OCI-LY1 (cell line): ENCODE data around the gene TRAF5.
A peak's percentile ranks its signal among the peaks of the same experiment; 100 is the strongest.
"Not testable (repeated sequence)": the region's sequence is repeated elsewhere in the genome, so short reads cannot be mapped to it uniquely, and the experiment has no call there.

Experiments used
- H2AFZ ChIP-seq: fragments of 200-600 bp; sonication (generic), shearing (Covaris generic); 2 replicates; pipeline ENCODE4 v1.6.0; 2014; ENCODE audit warnings: antibody characterized with exemption, mild to moderate bottlenecking, low read length
- H3F3A ChIP-seq: fragments of 200-600 bp; sonication (generic), shearing (Covaris generic); 2 replicates; pipeline ENCODE4 v1.6.0; 2014; ENCODE audit warnings: mild to moderate bottlenecking, antibody characterized with exemption, low read length, moderate library complexity; ENCODE audit not compliant: insufficient read depth
- H3K27ac ChIP-seq: fragments of 200-600 bp; sonication (generic); 2 replicates; pipeline ENCODE4 v1.5.1; 2014; ENCODE audit warnings: low read length, mixed run types, mild to moderate bottlenecking, low read depth; ENCODE audit not compliant: poor library complexity, severe bottlenecking
- H3K27me3 ChIP-seq: fragments of 200-600 bp; sonication (generic); 2 replicates; pipeline ENCODE4 v1.6.0; 2014; ENCODE audit warnings: antibody characterized with exemption, mild to moderate bottlenecking, low read length, moderate library complexity; ENCODE audit not compliant: insufficient read depth
- H3K36me3 ChIP-seq: fragments of 200-600 bp; sonication (generic); 2 replicates; pipeline ENCODE4 v1.6.1; 2014; ENCODE audit warnings: mild to moderate bottlenecking, antibody characterized with exemption, low read length, moderate library complexity, mixed read lengths; ENCODE audit not compliant: insufficient read depth
- H3K4me1 ChIP-seq: fragments of 200-600 bp; sonication (generic); 2 replicates; pipeline ENCODE4 v1.5.1; 2014; ENCODE audit warnings: mild to moderate bottlenecking, low read length, moderate library complexity; ENCODE audit not compliant: insufficient read depth, severe bottlenecking
- H3K4me2 ChIP-seq: fragments of 200-600 bp; sonication (generic), shearing (Covaris generic); 2 replicates; pipeline ENCODE4 v1.6.1; 2014; ENCODE audit warnings: low read length
- H3K4me3 ChIP-seq: fragments of 200-600 bp; sonication (generic); 2 replicates; pipeline ENCODE4 v1.5.1; 2014; ENCODE audit warnings: low read length, low read depth, mild to moderate bottlenecking, mixed read lengths; ENCODE audit not compliant: poor library complexity, severe bottlenecking
- H3K79me2 ChIP-seq: fragments of 200-600 bp; shearing (Covaris generic); 2 replicates; pipeline ENCODE4 v1.6.1; 2016; ENCODE audit warnings: mixed run types, low read length, mixed read lengths; ENCODE audit not compliant: insufficient read depth
- H3K9ac ChIP-seq: fragments of 200-600 bp; sonication (generic), shearing (Covaris generic); 2 replicates; pipeline ENCODE4 v1.6.1; 2014; ENCODE audit warnings: mild to moderate bottlenecking, low read length, mixed read lengths
- H3K9me2 ChIP-seq: fragments of 200-600 bp; sonication (generic), shearing (Covaris generic); 2 replicates; pipeline ENCODE4 v1.6.1; 2014; ENCODE audit warnings: low read depth, mild to moderate bottlenecking, low read length, mixed read lengths
- H3K9me3 ChIP-seq: fragments of 200-600 bp; shearing (Covaris generic); 2 replicates; pipeline ENCODE4 v1.6.1; 2014; ENCODE audit warnings: low read length, mixed read lengths
- H4K20me1 ChIP-seq: fragments of 200-600 bp; sonication (generic), shearing (Covaris generic); 2 replicates; pipeline ENCODE4 v1.6.0; 2016; ENCODE audit warnings: mild to moderate bottlenecking, low read length; ENCODE audit not compliant: insufficient read depth
- CTCF ChIP-seq: fragments of 200-600 bp; sonication (generic), shearing (Covaris generic); IDR thresholded peaks from 2 replicates; pipeline ENCODE4 v1.5.1; 2017; ENCODE audit warnings: mild to moderate bottlenecking, antibody characterized with exemption, low read length, moderate library complexity, mixed read lengths
- EZH2 ChIP-seq: fragments of 200-600 bp; sonication (generic), shearing (Covaris generic); IDR thresholded peaks from 2 replicates; pipeline ENCODE4 v1.8.0; 2017; ENCODE audit warnings: borderline replicate concordance, mixed run types, mild to moderate bottlenecking, antibody characterized with exemption, low read length, moderate library complexity, mixed read lengths

TRAF5 gene

GRCh38 chr1:211416246-211416627 lies 89.6 kb downstream of the TRAF5 start:
- H3K9me3 ChIP-seq, H3K79me2 ChIP-seq, H2AFZ ChIP-seq, H3F3A ChIP-seq, H3K36me3 ChIP-seq, H3K27me3 ChIP-seq, H4K20me1 ChIP-seq, H3K9me2 ChIP-seq: not testable (repeated sequence)
- H3K4me1 ChIP-seq = peaks cover 11% of the 10 kb centered on the region
- H3K27ac ChIP-seq = peak overlapping the region; percentile 73
- peak; percentile 23; the same call in 1 of the 2 replicates for TF ChIP-seq CTCF
- peak overlapping the region; percentile 34; the same call in 1 of the 2 replicates for H3K9ac ChIP-seq
- H3K4me2 ChIP-seq = peak overlapping the region; percentile 47
- peak overlapping the region; percentile 31 for H3K4me3 ChIP-seq

GRCh38 chr1:211416628-211417323 lies 90.1 kb downstream of the TRAF5 start:
- not testable (repeated sequence) for H3F3A ChIP-seq, H3K9me2 ChIP-seq, H3K27me3 ChIP-seq, H3K9ac ChIP-seq, H2AFZ ChIP-seq, H3K79me2 ChIP-seq, H3K9me3 ChIP-seq, H3K36me3 ChIP-seq, H4K20me1 ChIP-seq
- Histone ChIP-seq H3K4me3 (peak overlapping the region; percentile 31), H3K27ac (peak overlapping the region; percentile 73), H3K4me2 (peak overlapping the region; percentile 14), H3K4me1 (peaks cover 11% of the 10 kb centered on the region)

GRCh38 chr1:211420389-211420788 lies 93.8 kb downstream of the TRAF5 start:
- no peak overlapping the region for H3K4me3 ChIP-seq
- H3K4me1 ChIP-seq = peaks cover 11% of the 10 kb centered on the region
- H4K20me1 ChIP-seq = no peaks in the 10 kb centered on the region
- H3K79me2 ChIP-seq = no peaks in the 10 kb centered on the region
- H3K9me3 ChIP-seq = no peaks in the 10 kb centered on the region
- no peaks in the 10 kb centered on the region for H3K27me3 ChIP-seq
- H3F3A ChIP-seq = no peaks in the 10 kb centered on the region
- H3K36me3 ChIP-seq = no peaks in the 10 kb centered on the region
- H2AFZ ChIP-seq = no peak overlapping the region
- H3K9me2 ChIP-seq = no peaks in the 10 kb centered on the region
- H3K4me2 ChIP-seq = no peak overlapping the region
- H3K27ac ChIP-seq = no peak overlapping the region
- no peak overlapping the region for H3K9ac ChIP-seq
- no peak for TF ChIP-seq EZH2
- TF ChIP-seq CTCF = no peak

GRCh38 chr1:211420845-211421454 lies 94.3 kb downstream of the TRAF5 start:
- H3K79me2 ChIP-seq = no peaks in the 10 kb centered on the region
- H3K4me1 ChIP-seq = peaks cover 11% of the 10 kb centered on the region
- no peaks in the 10 kb centered on the region for H3K9me3 ChIP-seq
- H3K27me3 ChIP-seq = no peaks in the 10 kb centered on the region
- no peak overlapping the region for H2AFZ ChIP-seq
- H4K20me1 ChIP-seq = no peaks in the 10 kb centered on the region
- no peak for TF ChIP-seq CTCF
- TF ChIP-seq EZH2 = no peak
- H3K4me3 ChIP-seq = no peak overlapping the region
- no peak overlapping the region for H3K9ac ChIP-seq
- H3K9me2 ChIP-seq = no peaks in the 10 kb centered on the region
- H3F3A ChIP-seq = no peaks in the 10 kb centered on the region
- no peaks in the 10 kb centered on the region for H3K36me3 ChIP-seq
- H3K4me2 ChIP-seq = no peak overlapping the region
- no peak overlapping the region for H3K27ac ChIP-seq
